ENCODE data around the gene DDX41.

The DDX41 gene

DNA sequence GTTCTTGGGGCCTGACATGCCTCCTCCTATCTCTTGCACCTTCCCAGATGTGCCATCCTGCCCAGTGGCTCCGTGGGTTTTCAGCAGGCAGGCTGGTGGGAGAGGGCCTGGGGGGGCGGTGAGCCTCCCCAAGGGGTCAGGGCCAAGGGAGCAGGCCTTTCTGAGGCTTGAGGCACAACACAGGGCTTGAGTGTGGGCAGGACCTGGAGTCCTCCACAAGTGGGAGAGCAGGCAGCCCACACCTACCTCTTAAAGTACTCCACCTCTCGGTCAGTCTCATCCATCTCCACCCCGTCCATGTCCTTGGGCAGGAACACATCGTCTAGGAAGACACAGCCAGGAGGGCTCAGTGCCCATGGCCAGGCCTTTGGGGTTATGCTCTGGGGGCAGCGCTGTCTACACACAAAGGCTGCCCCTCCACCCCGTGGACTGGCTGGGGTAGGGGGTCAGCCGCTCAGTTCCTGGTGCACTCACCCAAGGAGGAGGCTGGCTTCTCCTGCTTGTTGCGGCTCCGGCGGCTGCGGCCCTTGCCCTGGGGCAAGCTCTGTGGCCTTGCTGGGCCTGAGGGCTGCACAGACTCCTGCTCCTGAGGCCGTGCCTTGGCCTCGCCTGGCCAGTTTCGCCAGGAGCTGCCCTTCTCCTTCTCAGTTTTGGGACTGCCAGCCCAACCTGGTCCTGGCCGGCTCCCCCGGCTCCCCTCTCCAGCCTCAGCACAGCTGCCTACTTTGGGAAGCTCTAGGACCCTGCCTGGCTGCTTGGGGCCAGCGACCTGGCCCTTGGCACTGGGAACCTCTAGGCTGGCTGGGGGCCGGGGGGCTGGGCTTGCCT is 7.2 kb upstream of the DDX41 start:
- Histone ChIP-seq H3K36me3 (ENCODE audit: insufficient read depth, low read length) (peaks cover 89% of the 10 kb centered on the region), H3K4me1 (ENCODE audit: insufficient read depth, low read length) (no peaks in the 10 kb centered on the region), H3K9ac (ENCODE audit: low read length) (no peak overlapping the region), H3K9me3 (ENCODE audit: low read length) (no peaks in the 10 kb centered on the region), H3K4me3 (ENCODE audit: low read depth in 1 of 2, low read length in 2 of 2) (no peak overlapping the region), H3K27me3 (ENCODE audit: control insufficient read depth in 1 of 2, insufficient read depth in 2 of 2, low read length in 2 of 2) (no peaks in the 10 kb centered on the region), H3K27ac (ENCODE audit: low read depth, low read length) (no peak overlapping the region)

- Histone ChIP-seq H3K4me1 (ENCODE audit: insufficient read depth, low read length) (peaks cover 3% of the 10 kb centered on the region), H3K27ac (ENCODE audit: low read depth, low read length) (no peak overlapping the region), H3K9ac (ENCODE audit: low read length) (no peak overlapping the region), H3K4me3 (ENCODE audit: low read depth in 1 of 2, low read length in 2 of 2) (no peak overlapping the region), H3K9me3 (ENCODE audit: low read length) (no peaks in the 10 kb centered on the region), H3K27me3 (ENCODE audit: control insufficient read depth in 1 of 2, insufficient read depth in 2 of 2, low read length in 2 of 2) (no peaks in the 10 kb centered on the region), H3K36me3 (ENCODE audit: insufficient read depth, low read length) (peaks cover 61% of the 10 kb centered on the region)
These were observed 4.3 kb upstream of the DDX41 start for GRCh38 chr5:177520916-177521513.

- Histone ChIP-seq H3K9ac (ENCODE audit: low read length) (no peak overlapping the region), H3K4me1 (ENCODE audit: insufficient read depth, low read length) (peaks cover 11% of the 10 kb centered on the region), H3K9me3 (ENCODE audit: low read length) (no peaks in the 10 kb centered on the region), H3K27me3 (ENCODE audit: control insufficient read depth in 1 of 2, insufficient read depth in 2 of 2, low read length in 2 of 2) (no peaks in the 10 kb centered on the region), H3K27ac (ENCODE audit: low read depth, low read length) (no peak overlapping the region), H3K4me3 (ENCODE audit: low read depth in 1 of 2, low read length in 2 of 2) (no peak overlapping the region), H3K36me3 (ENCODE audit: insufficient read depth, low read length) (peaks cover 58% of the 10 kb centered on the region)
These were observed 3.5 kb upstream of the DDX41 start for GRCh38 chr5:177520271-177520670.

DNA sequence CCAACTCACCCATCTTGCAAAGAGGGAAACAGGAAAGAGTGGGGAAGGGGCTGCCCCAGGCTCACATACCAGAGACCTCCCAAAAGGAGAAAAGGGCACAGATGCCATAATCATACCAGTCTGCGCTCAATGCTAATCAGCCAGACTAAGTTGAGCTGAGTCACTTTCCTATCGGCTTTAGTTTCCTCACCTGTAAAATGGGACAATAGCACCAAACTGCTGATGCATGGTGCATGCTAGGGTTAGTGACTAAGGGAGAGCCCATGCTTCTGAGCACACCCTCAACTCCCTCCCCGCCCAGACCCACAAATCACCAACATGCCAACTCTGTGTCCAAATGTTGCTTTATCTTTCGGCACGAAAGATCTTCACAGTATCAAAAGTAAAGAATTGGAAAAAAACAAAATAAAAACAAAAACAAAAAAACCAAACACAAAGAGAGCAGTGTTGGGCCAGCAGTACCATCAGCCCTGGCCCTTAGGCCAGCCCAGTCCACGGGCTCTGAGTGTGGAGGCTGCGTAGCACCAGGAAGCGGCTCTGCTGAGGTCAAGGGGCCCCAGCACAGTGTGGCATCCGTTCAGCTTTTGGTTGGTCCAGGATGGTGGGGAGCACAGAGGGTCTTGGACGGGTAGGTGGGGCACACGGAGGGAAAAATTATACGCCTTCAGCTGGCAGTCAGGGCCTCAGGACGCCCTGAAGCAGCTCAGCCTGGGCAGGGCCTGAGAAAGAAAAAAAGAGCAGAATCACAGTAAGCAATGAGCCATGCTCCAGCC is 2.9 kb upstream of the DDX41 start:
- no peak overlapping the region for H3K27ac ChIP-seq (ENCODE audit: low read depth, low read length)
- H3K36me3 ChIP-seq (ENCODE audit: insufficient read depth, low read length) = peaks cover 59% of the 10 kb centered on the region
- H3K4me1 ChIP-seq (ENCODE audit: insufficient read depth, low read length) = peaks cover 13% of the 10 kb centered on the region
- H3K27me3 ChIP-seq (ENCODE audit: control insufficient read depth in 1 of 2, insufficient read depth in 2 of 2, low read length in 2 of 2) = no peaks in the 10 kb centered on the region
- no peaks in the 10 kb centered on the region for H3K9me3 ChIP-seq (ENCODE audit: low read length)
- no peak overlapping the region for H3K9ac ChIP-seq (ENCODE audit: low read length)
- H3K4me3 ChIP-seq (ENCODE audit: low read depth in 1 of 2, low read length in 2 of 2) = no peak overlapping the region

DNA sequence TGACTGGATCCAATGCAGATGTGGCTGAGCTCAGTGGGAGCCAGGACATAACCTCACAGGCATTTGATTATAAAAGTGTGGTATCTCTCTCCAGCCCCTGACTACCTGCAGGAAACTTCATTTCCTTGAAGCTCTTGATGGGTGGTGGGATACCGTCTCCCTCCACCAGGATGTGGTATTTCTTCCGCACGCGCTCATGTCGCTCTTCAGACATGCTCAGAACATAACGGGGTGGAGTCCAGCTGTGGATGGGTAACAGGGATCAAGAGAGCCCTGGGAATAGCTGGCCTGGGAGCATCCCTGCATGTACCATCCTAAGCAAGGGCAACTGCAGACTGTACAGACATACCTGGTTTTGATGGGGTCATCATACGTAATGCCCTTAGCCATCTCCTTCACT is 1.2 kb downstream of the DDX41 start:
- Histone ChIP-seq H3K4me1 (ENCODE audit: insufficient read depth, low read length) (peaks cover 13% of the 10 kb centered on the region), H3K27me3 (ENCODE audit: control insufficient read depth in 1 of 2, insufficient read depth in 2 of 2, low read length in 2 of 2) (no peaks in the 10 kb centered on the region), H3K9me3 (ENCODE audit: low read length) (no peaks in the 10 kb centered on the region), H3K9ac (ENCODE audit: low read length) (peak overlapping the region; percentile 23), H3K36me3 (ENCODE audit: insufficient read depth, low read length) (peaks cover 63% of the 10 kb centered on the region), H3K4me3 (ENCODE audit: low read depth in 1 of 2, low read length in 2 of 2) (peak overlapping the region in 1 of 2 donors; percentile 86), H3K27ac (ENCODE audit: low read depth, low read length) (no peak overlapping the region)

- H3K4me1 ChIP-seq (ENCODE audit: insufficient read depth, low read length) = peaks cover 13% of the 10 kb centered on the region
- no peak overlapping the region for H3K4me3 ChIP-seq (ENCODE audit: low read depth in 1 of 2, low read length in 2 of 2)
- peaks cover 60% of the 10 kb centered on the region for H3K36me3 ChIP-seq (ENCODE audit: insufficient read depth, low read length)
- H3K9ac ChIP-seq (ENCODE audit: low read length) = no peak overlapping the region
- H3K27ac ChIP-seq (ENCODE audit: low read depth, low read length) = no peak overlapping the region
- no peaks in the 10 kb centered on the region for H3K27me3 ChIP-seq (ENCODE audit: control insufficient read depth in 1 of 2, insufficient read depth in 2 of 2, low read length in 2 of 2)
- H3K9me3 ChIP-seq (ENCODE audit: low read length) = no peaks in the 10 kb centered on the region
These were observed 2.2 kb downstream of the DDX41 start for GRCh38 chr5:177514541-177514940.

GRCh38 chr5:177513500-177513899 is 3.3 kb downstream of the DDX41 start:
- Histone ChIP-seq H3K27ac (ENCODE audit: low read depth, low read length) (no peak overlapping the region), H3K9me3 (ENCODE audit: low read length) (no peaks in the 10 kb centered on the region), H3K36me3 (ENCODE audit: insufficient read depth, low read length) (peaks cover 58% of the 10 kb centered on the region), H3K27me3 (ENCODE audit: control insufficient read depth in 1 of 2, insufficient read depth in 2 of 2, low read length in 2 of 2) (no peaks in the 10 kb centered on the region), H3K4me3 (ENCODE audit: low read depth in 1 of 2, low read length in 2 of 2) (no peak overlapping the region), H3K4me1 (ENCODE audit: insufficient read depth, low read length) (peaks cover 13% of the 10 kb centered on the region), H3K9ac (ENCODE audit: low read length) (no peak overlapping the region)

- Histone ChIP-seq H3K4me3 (ENCODE audit: low read depth in 1 of 2, low read length in 2 of 2) (no peak overlapping the region), H3K9ac (ENCODE audit: low read length) (no peak overlapping the region), H3K9me3 (ENCODE audit: low read length) (no peaks in the 10 kb centered on the region), H3K36me3 (ENCODE audit: insufficient read depth, low read length) (peaks cover 58% of the 10 kb centered on the region), H3K4me1 (ENCODE audit: insufficient read depth, low read length) (peaks cover 13% of the 10 kb centered on the region), H3K27me3 (ENCODE audit: control insufficient read depth in 1 of 2, insufficient read depth in 2 of 2, low read length in 2 of 2) (no peaks in the 10 kb centered on the region), H3K27ac (ENCODE audit: low read depth, low read length) (no peak overlapping the region)
These were observed 3.9 kb downstream of the DDX41 start for GRCh38 chr5:177512736-177513380.

- Histone ChIP-seq H3K4me3 (ENCODE audit: low read depth in 1 of 2, low read length in 2 of 2) (no peak overlapping the region), H3K4me1 (ENCODE audit: insufficient read depth, low read length) (peaks cover 13% of the 10 kb centered on the region), H3K27ac (ENCODE audit: low read depth, low read length) (no peak overlapping the region), H3K27me3 (ENCODE audit: control insufficient read depth in 1 of 2, insufficient read depth in 2 of 2, low read length in 2 of 2) (no peaks in the 10 kb centered on the region), H3K9me3 (ENCODE audit: low read length) (no peaks in the 10 kb centered on the region), H3K36me3 (ENCODE audit: insufficient read depth, low read length) (peaks cover 58% of the 10 kb centered on the region), H3K9ac (ENCODE audit: low read length) (no peak overlapping the region)
These were observed 4.7 kb downstream of the DDX41 start for GRCh38 chr5:177511796-177512675.

- Histone ChIP-seq H3K27me3 (ENCODE audit: control insufficient read depth in 1 of 2, insufficient read depth in 2 of 2, low read length in 2 of 2) (no peaks in the 10 kb centered on the region), H3K27ac (ENCODE audit: low read depth, low read length) (no peak overlapping the region), H3K4me3 (ENCODE audit: low read depth in 1 of 2, low read length in 2 of 2) (no peak overlapping the region), H3K4me1 (ENCODE audit: insufficient read depth, low read length) (peaks cover 11% of the 10 kb centered on the region), H3K9ac (ENCODE audit: low read length) (no peak overlapping the region), H3K9me3 (ENCODE audit: low read length) (no peaks in the 10 kb centered on the region), H3K36me3 (ENCODE audit: insufficient read depth, low read length) (peaks cover 58% of the 10 kb centered on the region)
These were observed 5.6 kb downstream of the DDX41 start for GRCh38 chr5:177511181-177511580.
